DOHH2 (cell line): ENCODE data around the gene ST3GAL5.

ENCODE experiments used
- CTCF ChIP-seq: fragments of 200-600 bp; sonication (generic); IDR thresholded peaks from one replicate; pipeline ENCODE4 v1.5.1; 2014; ENCODE audit warnings: antibody characterized with exemption, mild to moderate bottlenecking, low read depth, low read length; ENCODE audit not compliant: poor library complexity, severe bottlenecking
- EZH2phosphoT487 ChIP-seq: fragments of 200-600 bp; sonication (generic); IDR thresholded peaks from 2 replicates; pipeline ENCODE4 v1.6.1; 2017; ENCODE audit warnings: borderline replicate concordance, mild to moderate bottlenecking, antibody characterized with exemption, low read length, moderate library complexity, mixed read lengths

- TF ChIP-seq CTCF (no peak), EZH2phosphoT487 (no peak)
These were observed 9.9 kb downstream of the ST3GAL5 start for GRCh38 chr2:85878719-85879370.
